Measurements from ENCODE around the gene TAS2R30.

- no peak for TF ChIP-seq CTCF (conservative IDR thresholded peaks at IDR 0.05; ENCODE audit: low read depth, low read length)
- no peak for TF ChIP-seq EZH2 (IDR thresholded peaks at IDR 0.05; ENCODE audit: low read length, unreplicated experiment)
Observed at GRCh38 chr12:11108862-11109261, 25.6 kb downstream of the TAS2R30 start.

Data from PC-3 (cell line).